K562 (cell line): Measurements from ENCODE around the gene WNK2. TPM values are rescaled to one million over a fixed set of nuclear protein-coding genes. Genes with fewer than 3 reads are reported as not detected.

ENCODE experiments used
- MXI1 ChIP-seq: IDR thresholded peaks from 2 replicates; pipeline ENCODE4 v1.6.1; 2011; ENCODE audit warnings: low read depth, mild to moderate bottlenecking, improper control_type of control experiment, low read length
- NFRKB ChIP-seq: fragments of 450-650 bp; IDR thresholded peaks from 2 replicates; pipeline ENCODE4 v1.6.1; 2016; ENCODE audit warnings: low read depth
- POLR2G ChIP-seq: fragments of 200-400 bp; formaldehyde crosslinking; IDR thresholded peaks from 2 replicates; pipeline ENCODE4 v1.6.1; 2017; ENCODE audit warnings: low read depth, mild to moderate bottlenecking, antibody characterized with exemption, low read length, moderate library complexity
- SUPT5H ChIP-seq: fragments of 450-650 bp; IDR thresholded peaks from 2 replicates; pipeline ENCODE4 v1.6.1; 2016
- ZBED1 ChIP-seq: IDR thresholded peaks from 2 replicates; pipeline ENCODE4 v1.6.1; 2014
- ZNF830 ChIP-seq: fragments of 250-450 bp; sonication (Bioruptor Pico); IDR thresholded peaks from 2 replicates; pipeline ENCODE4 v1.5.0; 2021; ENCODE audit warnings: mild to moderate bottlenecking
- polyA plus RNA-seq, 8 experiments: library from polyadenylated mRNA; depleted of rRNA in 4 of 8; stranded (reverse) in 5 of 8; unstranded in 3 of 8; fragments of >200 nt; fragmentation: Nextera tagmentation in 2 of 8; fragmentation: Illumina TruSeq in 1 of 8; extraction: Ambion mirVana in 2 of 8; extraction: Trizol in 1 of 8; gene quantifications; 2 replicates each; pipeline versions ENCODE4 v1.2.1 to v1.2.3, GENCODE V29; 2011 to 2014; ENCODE audit warnings: inconsistent platforms in 1 of 8, missing spikeins in 1 of 8
- total RNA-seq, 7 experiments: library from RNA; depleted of rRNA in 6 of 7; stranded (reverse); fragments of >200 nt in 6 of 7; fragmentation: Illumina TruSeq in 2 of 7; extraction: Trizol in 2 of 7; gene quantifications; 2 replicates each; pipeline versions ENCODE4 v1.2.1 to v1.2.3, GENCODE V29; 2011 to 2021; ENCODE audit warnings: low replicate concordance in 1 of 7
- TF ChIP-seq, protein P1 (sequence below): fragments of 450-650 bp; IDR thresholded peaks from 2 replicates; pipeline ENCODE4 v1.7.1; 2018; ENCODE audit warnings: mild to moderate bottlenecking, low read depth; ENCODE audit not compliant: partially characterized antibody
- TF ChIP-seq, protein P2 (sequence below), 2 experiments: fragments of 450-650 bp; IDR thresholded peaks; 2 replicates each; pipeline ENCODE4 v1.6.1; 2018; ENCODE audit warnings: mild to moderate bottlenecking in 2 of 2, low read depth in 1 of 2; ENCODE audit not compliant: partially characterized antibody in 2 of 2
- TF ChIP-seq, protein P3 (sequence below): fragments of 250-450 bp; sonication (Bioruptor Pico); IDR thresholded peaks from 2 replicates; pipeline ENCODE4 v1.5.0; 2021; ENCODE audit warnings: mild to moderate bottlenecking, borderline replicate concordance
- TF ChIP-seq, protein P4 (sequence below): sonication (generic); IDR thresholded peaks from 2 replicates; pipeline ENCODE4 v1.6.1; 2016

The WNK2 gene
- total and polyA plus RNA-seq, 9 of the 15 experiments (the other 6 are each of a cell fraction or from before 2014, with no cell fraction given) = 0.36 to 3.3 (median 0.64) TPM; not detected in 2

DNA sequence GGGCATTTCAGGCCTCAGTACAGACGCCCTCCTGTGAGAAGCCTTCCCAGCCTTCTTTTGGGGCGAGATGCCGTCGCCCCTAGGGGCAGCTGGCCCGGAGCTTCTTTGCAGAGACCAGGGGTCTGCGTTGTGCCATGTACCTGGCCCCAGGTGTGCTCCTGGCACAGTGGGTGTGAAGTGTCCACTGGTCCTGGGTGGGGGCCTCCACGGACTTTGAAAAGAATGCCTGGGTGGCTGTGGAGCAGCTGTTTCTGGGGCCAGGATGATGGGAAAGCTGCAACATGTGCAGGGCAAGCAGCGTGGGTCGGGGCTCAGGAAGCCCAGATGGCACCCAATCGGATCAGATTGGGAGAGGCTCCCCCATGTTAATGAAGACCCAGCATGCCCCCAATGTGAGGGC is 47.8 kb downstream of the WNK2 start (continued):
- TF ChIP-seq, protein P1, sequence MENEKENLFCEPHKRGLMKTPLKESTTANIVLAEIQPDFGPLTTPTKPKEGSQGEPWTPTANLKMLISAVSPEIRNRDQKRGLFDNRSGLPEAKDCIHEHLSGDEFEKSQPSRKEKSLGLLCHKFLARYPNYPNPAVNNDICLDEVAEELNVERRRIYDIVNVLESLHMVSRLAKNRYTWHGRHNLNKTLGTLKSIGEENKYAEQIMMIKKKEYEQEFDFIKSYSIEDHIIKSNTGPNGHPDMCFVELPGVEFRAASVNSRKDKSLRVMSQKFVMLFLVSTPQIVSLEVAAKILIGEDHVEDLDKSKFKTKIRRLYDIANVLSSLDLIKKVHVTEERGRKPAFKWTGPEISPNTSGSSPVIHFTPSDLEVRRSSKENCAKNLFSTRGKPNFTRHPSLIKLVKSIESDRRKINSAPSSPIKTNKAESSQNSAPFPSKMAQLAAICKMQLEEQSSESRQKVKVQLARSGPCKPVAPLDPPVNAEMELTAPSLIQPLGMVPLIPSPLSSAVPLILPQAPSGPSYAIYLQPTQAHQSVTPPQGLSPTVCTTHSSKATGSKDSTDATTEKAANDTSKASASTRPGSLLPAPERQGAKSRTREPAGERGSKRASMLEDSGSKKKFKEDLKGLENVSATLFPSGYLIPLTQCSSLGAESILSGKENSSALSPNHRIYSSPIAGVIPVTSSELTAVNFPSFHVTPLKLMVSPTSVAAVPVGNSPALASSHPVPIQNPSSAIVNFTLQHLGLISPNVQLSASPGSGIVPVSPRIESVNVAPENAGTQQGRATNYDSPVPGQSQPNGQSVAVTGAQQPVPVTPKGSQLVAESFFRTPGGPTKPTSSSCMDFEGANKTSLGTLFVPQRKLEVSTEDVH = no peak
- no peak for TF ChIP-seq SUPT5H
- no peak for TF ChIP-seq MXI1
- TF ChIP-seq, protein P2, sequence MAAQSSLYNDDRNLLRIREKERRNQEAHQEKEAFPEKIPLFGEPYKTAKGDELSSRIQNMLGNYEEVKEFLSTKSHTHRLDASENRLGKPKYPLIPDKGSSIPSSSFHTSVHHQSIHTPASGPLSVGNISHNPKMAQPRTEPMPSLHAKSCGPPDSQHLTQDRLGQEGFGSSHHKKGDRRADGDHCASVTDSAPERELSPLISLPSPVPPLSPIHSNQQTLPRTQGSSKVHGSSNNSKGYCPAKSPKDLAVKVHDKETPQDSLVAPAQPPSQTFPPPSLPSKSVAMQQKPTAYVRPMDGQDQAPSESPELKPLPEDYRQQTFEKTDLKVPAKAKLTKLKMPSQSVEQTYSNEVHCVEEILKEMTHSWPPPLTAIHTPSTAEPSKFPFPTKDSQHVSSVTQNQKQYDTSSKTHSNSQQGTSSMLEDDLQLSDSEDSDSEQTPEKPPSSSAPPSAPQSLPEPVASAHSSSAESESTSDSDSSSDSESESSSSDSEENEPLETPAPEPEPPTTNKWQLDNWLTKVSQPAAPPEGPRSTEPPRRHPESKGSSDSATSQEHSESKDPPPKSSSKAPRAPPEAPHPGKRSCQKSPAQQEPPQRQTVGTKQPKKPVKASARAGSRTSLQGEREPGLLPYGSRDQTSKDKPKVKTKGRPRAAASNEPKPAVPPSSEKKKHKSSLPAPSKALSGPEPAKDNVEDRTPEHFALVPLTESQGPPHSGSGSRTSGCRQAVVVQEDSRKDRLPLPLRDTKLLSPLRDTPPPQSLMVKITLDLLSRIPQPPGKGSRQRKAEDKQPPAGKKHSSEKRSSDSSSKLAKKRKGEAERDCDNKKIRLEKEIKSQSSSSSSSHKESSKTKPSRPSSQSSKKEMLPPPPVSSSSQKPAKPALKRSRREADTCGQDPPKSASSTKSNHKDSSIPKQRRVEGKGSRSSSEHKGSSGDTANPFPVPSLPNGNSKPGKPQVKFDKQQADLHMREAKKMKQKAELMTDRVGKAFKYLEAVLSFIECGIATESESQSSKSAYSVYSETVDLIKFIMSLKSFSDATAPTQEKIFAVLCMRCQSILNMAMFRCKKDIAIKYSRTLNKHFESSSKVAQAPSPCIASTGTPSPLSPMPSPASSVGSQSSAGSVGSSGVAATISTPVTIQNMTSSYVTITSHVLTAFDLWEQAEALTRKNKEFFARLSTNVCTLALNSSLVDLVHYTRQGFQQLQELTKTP (IDR thresholded peaks at IDR 0.05; ENCODE audit: low read depth in 1 of 2, partially characterized antibody in 2 of 2) = no peak
- TF ChIP-seq ZNF830 = no peak
- TF ChIP-seq POLR2G = no peak
- TF ChIP-seq, protein P3, sequence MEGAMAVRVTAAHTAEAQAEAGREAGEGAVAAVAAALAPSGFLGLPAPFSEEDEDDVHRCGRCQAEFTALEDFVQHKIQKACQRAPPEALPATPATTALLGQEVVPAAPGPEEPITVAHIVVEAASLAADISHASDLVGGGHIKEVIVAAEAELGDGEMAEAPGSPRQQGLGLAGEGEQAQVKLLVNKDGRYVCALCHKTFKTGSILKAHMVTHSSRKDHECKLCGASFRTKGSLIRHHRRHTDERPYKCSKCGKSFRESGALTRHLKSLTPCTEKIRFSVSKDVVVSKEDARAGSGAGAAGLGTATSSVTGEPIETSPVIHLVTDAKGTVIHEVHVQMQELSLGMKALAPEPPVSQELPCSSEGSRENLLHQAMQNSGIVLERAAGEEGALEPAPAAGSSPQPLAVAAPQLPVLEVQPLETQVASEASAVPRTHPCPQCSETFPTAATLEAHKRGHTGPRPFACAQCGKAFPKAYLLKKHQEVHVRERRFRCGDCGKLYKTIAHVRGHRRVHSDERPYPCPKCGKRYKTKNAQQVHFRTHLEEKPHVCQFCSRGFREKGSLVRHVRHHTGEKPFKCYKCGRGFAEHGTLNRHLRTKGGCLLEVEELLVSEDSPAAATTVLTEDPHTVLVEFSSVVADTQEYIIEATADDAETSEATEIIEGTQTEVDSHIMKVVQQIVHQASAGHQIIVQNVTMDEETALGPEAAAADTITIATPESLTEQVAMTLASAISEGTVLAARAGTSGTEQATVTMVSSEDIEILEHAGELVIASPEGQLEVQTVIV = no peak
- no peak for TF ChIP-seq ZBED1
- TF ChIP-seq, protein P4, sequence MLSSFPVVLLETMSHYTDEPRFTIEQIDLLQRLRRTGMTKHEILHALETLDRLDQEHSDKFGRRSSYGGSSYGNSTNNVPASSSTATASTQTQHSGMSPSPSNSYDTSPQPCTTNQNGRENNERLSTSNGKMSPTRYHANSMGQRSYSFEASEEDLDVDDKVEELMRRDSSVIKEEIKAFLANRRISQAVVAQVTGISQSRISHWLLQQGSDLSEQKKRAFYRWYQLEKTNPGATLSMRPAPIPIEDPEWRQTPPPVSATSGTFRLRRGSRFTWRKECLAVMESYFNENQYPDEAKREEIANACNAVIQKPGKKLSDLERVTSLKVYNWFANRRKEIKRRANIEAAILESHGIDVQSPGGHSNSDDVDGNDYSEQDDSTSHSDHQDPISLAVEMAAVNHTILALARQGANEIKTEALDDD = no peak
- no peak for TF ChIP-seq NFRKB
